HFFc6 (cell line): ENCODE data around the gene MDFIC. TPM values are rescaled to one million over a fixed set of nuclear protein-coding genes. Genes with fewer than 3 reads are reported as not detected.

Experiments
- DNase-seq: peaks from one replicate; pipeline ENCODE4 v3.0.0-alpha.2; 2018
- H3K27ac Mint-ChIP-seq: 2 replicates; pipeline ENCODE4 v1.8.0; 2020; ENCODE audit warnings: mild to moderate bottlenecking, mixed read lengths
- H3K27me3 Mint-ChIP-seq: 2 replicates; pipeline ENCODE4 v1.8.0; 2021; ENCODE audit warnings: mild to moderate bottlenecking, moderate library complexity, mixed read lengths; ENCODE audit not compliant: insufficient read depth
- H3K36me3 Mint-ChIP-seq: 2 replicates; pipeline ENCODE4 v1.8.0; 2021; ENCODE audit warnings: low read depth, mixed read lengths
- H3K4me1 Mint-ChIP-seq: 2 replicates; pipeline ENCODE4 v1.8.0; 2020; ENCODE audit warnings: low read depth, mixed read lengths
- H3K4me3 Mint-ChIP-seq: 2 replicates; pipeline ENCODE4 v1.8.0; 2020; ENCODE audit warnings: mild to moderate bottlenecking, moderate library complexity, mixed read lengths
- H3K9me3 Mint-ChIP-seq: 2 replicates; pipeline ENCODE4 v1.8.0; 2020; ENCODE audit warnings: mild to moderate bottlenecking, mixed read lengths
- total RNA-seq, 6 experiments: library from RNA; stranded (reverse); fragmentation: NEBNext Ultra II Directional; extraction: Animal tissue kit (Norgen Biotek cat#: 25700); gene quantifications; 2 replicates in 1 of 6; 3 replicates in 5 of 6; pipeline ENCODE4 v1.2.3, GENCODE V29; 2021
- TF ChIP-seq, protein P1 (sequence below): fragments of 200-600 bp; sonication (generic); IDR thresholded peaks from 2 replicates; pipeline ENCODE4 v1.5.0; 2021; ENCODE audit warnings: antibody characterized with exemption, mild to moderate bottlenecking

MDFIC gene
- total RNA-seq, 6 experiments from 2014 or later, result 33.3 to 57.9 (median 45.5) TPM

DNA sequence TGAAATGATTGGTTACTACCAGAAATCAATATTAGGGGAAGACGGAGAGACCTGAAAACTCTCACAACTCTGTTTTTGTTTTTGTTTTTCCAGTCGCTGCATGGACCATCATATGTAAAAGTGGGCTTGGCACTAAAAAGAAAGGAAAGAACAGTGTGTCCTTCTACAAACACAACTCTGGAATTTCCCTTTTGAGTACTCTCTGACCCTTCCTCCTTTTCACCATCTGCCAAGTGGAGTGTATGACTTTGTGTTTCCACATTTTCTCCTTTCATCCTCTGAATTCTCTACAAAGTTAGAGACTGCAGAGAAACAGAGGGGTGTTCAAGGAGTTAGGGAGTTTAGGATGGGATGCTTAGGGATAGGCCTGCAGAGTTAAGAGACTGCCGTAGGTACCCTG lies 92.0 kb downstream of the MDFIC start:
- Mint-ChIP-seq H3K4me3 (no peak overlapping the region), H3K27ac (peak overlapping the region; percentile 91), H3K36me3 (peaks cover 23% of the 10 kb centered on the region), H3K27me3 (no peaks in the 10 kb centered on the region), H3K9me3 (no peaks in the 10 kb centered on the region), H3K4me1 (peaks cover 48% of the 10 kb centered on the region)
- TF ChIP-seq, protein P1, sequence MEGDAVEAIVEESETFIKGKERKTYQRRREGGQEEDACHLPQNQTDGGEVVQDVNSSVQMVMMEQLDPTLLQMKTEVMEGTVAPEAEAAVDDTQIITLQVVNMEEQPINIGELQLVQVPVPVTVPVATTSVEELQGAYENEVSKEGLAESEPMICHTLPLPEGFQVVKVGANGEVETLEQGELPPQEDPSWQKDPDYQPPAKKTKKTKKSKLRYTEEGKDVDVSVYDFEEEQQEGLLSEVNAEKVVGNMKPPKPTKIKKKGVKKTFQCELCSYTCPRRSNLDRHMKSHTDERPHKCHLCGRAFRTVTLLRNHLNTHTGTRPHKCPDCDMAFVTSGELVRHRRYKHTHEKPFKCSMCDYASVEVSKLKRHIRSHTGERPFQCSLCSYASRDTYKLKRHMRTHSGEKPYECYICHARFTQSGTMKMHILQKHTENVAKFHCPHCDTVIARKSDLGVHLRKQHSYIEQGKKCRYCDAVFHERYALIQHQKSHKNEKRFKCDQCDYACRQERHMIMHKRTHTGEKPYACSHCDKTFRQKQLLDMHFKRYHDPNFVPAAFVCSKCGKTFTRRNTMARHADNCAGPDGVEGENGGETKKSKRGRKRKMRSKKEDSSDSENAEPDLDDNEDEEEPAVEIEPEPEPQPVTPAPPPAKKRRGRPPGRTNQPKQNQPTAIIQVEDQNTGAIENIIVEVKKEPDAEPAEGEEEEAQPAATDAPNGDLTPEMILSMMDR, result no peak
- no peak for DNase-seq

DNA sequence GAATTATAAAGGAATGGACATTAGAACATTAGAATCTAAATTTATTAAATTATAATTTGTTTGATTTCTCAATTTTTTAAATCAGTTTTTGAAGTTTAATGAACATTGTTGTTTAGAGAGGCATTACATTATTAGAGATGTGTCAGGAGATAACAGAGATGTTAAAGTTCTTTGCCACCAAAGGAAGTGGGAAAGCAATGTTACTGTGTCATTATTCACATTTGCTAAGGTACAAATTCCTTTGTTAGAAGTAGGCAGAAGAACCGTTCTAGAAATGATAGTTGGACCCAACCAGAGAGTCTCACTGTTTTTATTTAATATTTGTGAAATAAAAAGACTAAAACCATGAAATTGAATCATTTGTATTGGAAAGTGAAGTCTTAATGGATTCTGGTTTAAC lies 92.9 kb downstream of the MDFIC start:
- peaks cover 23% of the 10 kb centered on the region for H3K36me3 Mint-ChIP-seq
- peaks cover 39% of the 10 kb centered on the region for H3K4me1 Mint-ChIP-seq
- peak overlapping the region; percentile 91 for H3K27ac Mint-ChIP-seq
- H3K27me3 Mint-ChIP-seq, result no peaks in the 10 kb centered on the region
- TF ChIP-seq, protein P1, result no peak
- DNase-seq, result no peak
- H3K4me3 Mint-ChIP-seq, result no peak overlapping the region
- H3K9me3 Mint-ChIP-seq, result no peaks in the 10 kb centered on the region

DNA sequence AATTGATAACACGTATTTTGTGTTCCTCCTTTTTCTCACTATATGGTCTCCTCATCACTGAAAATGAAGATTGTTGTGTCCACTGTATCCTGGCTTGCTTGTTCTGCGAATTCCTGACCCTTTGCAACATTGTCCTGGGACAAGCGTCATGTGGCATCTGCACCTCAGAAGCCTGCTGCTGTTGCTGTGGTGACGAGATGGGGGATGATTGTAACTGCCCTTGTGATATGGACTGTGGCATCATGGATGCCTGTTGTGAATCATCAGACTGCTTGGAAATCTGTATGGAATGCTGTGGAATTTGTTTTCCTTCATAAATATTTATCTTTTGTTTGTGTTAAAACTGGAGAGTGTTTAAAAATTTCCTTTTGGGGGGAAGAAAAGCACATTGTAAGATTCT lies 93.7 kb downstream of the MDFIC start:
- peak overlapping the region; percentile 52 for H3K4me3 Mint-ChIP-seq
- H3K4me1 Mint-ChIP-seq, result peaks cover 32% of the 10 kb centered on the region
- H3K36me3 Mint-ChIP-seq, result peaks cover 23% of the 10 kb centered on the region
- H3K27ac Mint-ChIP-seq, result peak overlapping the region; percentile 91
- TF ChIP-seq, protein P1, result no peak
- peak; percentile 94 for DNase-seq
- H3K9me3 Mint-ChIP-seq, result no peaks in the 10 kb centered on the region
- no peaks in the 10 kb centered on the region for H3K27me3 Mint-ChIP-seq

- peaks cover 3% of the 10 kb centered on the region; the same call in 1 of the 2 replicates for H3K36me3 Mint-ChIP-seq
- H3K27ac Mint-ChIP-seq, result no peak overlapping the region
- no peak for DNase-seq
- TF ChIP-seq, protein P1, result no peak
- no peak overlapping the region for H3K4me3 Mint-ChIP-seq
- H3K27me3 Mint-ChIP-seq, result no peaks in the 10 kb centered on the region
- peaks cover 19% of the 10 kb centered on the region for H3K4me1 Mint-ChIP-seq
- no peaks in the 10 kb centered on the region for H3K9me3 Mint-ChIP-seq
Observed at GRCh38 chr7:115019882-115020605, 98.2 kb downstream of the MDFIC start.

- H3K27ac Mint-ChIP-seq, result no peak overlapping the region
- H3K36me3 Mint-ChIP-seq, result no peaks in the 10 kb centered on the region
- H3K4me1 Mint-ChIP-seq, result no peaks in the 10 kb centered on the region
- H3K4me3 Mint-ChIP-seq, result no peak overlapping the region
- H3K27me3 Mint-ChIP-seq, result no peaks in the 10 kb centered on the region
- DNase-seq, result no peak
- TF ChIP-seq, protein P1, result no peak
- no peaks in the 10 kb centered on the region for H3K9me3 Mint-ChIP-seq
Observed at GRCh38 chr7:115023219-115023618, 101.3 kb downstream of the MDFIC start.
